HG03342 (cell line): ENCODE measurements around the gene CBX1.
"Not testable (repeated sequence)": the region's sequence is repeated elsewhere in the genome, so short reads cannot be mapped to it uniquely, and the experiment has no call there.

Source experiments
- ATAC-seq: cut with Tn5 transposase; IDR thresholded peaks from one replicate; pipeline ENCODE4 v1.9.1; 2021; ENCODE audit warnings: mild to moderate bottlenecking, moderate library complexity; ENCODE audit not compliant: unreplicated experiment

CBX1 gene

DNA sequence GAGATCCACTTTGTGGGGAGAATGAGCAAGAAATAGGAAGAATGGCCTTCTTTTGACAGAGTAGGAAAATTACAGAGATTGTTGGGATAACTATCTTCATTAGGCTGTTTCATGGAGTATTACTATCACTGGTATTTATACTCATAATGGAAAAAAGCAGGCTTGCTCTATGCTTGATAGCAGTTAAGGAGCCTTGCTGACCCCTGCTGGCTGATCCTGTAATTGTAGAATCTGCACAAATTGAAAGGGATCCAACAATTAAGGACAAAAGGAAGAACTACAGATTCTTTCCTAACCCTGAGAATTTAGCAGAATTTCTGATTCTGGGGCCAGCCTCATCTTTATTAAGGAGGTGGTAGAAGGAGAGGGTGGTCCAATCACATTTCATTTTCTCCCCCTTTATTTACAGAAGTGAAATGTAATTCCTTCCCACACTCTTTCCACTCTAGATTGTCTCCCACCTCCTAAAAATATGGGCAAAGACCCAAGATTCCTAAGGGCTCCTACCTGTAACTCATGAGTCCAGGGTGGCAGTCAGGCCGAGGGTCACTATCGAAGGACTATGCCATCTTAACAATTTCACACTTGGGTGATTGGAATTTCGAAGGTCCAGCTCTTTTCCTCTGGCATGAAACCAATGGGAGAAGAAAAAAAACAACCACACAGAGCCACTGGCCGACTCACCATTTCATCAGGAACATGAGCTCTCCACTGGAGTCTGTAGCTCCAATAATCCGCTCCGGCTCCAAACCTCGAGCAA is 26.8 kb downstream of the CBX1 start:
- ATAC-seq, result no peak

DNA sequence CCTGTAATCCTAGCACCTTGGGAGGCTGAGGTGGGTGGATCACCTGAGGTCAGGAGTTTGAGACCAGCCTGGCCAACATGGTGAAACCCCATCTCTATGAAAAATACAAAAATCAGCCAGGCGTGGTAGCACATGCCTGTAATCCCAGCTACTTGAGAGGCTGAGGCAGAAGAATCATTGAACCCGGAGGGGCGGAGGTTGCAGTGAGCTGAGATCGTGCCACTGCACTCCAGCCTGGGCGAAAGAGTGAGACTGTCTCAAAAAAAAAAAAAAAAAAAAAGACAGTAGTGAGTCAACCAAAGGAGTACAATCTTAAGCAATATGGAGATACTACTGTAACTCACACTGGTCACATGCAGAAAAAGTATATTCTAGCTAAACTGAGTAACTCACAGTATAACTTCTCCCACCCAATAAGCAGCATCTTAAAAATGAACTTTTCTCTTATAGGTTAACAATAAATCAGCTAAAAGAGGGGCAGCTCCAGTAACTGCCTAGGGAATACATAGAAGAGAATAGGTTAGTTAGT is 27.6 kb downstream of the CBX1 start:
- ATAC-seq, result not testable (repeated sequence)

DNA sequence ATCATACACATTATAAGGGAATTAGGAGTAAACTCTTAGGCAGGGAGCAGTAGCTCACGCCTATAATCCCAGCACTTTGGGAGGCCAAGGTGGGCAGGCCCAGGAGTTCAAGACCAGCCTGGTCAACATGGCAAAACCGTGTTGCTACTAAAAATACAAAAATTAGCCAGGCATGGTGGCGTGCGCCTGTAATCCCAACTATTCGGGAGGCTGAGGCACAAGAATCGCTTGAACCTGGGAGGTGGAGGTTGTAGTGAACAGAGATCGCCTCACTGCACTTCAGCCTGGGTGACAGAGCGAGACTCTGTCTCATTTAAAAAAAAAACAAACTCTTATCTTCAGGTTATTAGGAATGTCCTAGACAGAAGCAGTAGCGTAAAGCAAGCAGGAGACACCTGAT is 28.5 kb downstream of the CBX1 start:
- ATAC-seq, result not testable (repeated sequence)

DNA sequence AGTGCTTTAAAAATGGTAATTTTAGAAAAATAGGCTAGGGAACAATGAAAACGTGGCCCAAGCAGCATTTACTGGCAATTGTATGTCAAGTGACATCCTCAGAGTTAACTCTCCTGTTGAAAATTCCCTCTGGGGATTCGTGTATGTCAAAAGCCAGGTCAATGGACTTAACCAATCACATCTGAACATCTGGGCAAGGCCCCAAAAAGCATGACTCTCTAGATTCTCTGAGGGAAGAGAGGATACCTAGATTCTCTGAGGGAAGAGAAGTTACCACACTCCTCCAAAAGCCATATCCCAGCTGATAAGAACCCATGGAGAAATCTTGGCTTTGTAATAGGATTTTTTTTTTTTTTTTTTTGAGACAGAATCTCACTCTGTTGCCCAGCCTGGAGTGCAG is 29.6 kb downstream of the CBX1 start:
- ATAC-seq, result no peak

DNA sequence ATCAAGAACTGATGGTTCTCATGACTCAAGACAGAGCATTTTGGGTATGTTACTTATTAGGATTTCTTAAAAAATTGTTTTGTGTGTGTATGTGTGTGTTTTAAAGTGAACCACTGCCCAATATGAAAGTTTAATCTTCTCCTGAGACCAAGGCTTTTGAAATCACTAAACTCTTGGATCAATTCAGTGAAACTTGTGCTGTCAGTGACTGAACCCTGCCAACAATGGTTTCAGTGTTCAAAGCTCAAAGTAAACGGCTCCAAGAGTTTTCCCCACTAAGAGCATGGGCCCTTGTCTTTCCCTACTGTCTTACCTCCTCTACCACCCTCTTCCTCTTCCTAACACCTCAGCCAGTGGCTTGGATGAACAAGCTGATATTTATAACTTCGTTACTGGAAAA is 31.1 kb downstream of the CBX1 start:
- no peak for ATAC-seq

DNA sequence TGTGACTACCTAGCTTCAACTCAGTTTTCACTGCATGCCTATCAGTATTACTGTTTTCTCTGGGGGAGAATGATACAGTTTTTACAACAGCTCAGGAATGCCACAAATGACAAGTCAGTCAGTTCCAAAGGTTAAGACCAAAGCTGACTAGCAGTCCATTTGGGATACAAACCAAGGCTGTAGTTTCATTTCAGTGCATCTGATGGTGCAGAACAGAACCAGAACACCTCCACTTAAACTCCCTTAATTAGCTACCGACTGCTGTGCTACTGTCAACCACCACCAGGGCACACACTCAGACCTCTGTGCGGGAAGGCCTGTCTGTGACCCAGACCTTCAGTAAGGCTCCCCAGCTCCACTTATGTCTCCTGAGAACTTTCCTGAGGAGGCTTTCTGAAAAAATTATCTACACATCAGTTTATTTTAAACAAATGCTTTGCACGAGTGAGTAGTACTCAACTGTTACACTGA is 32.8 kb downstream of the CBX1 start:
- ATAC-seq, result no peak

DNA sequence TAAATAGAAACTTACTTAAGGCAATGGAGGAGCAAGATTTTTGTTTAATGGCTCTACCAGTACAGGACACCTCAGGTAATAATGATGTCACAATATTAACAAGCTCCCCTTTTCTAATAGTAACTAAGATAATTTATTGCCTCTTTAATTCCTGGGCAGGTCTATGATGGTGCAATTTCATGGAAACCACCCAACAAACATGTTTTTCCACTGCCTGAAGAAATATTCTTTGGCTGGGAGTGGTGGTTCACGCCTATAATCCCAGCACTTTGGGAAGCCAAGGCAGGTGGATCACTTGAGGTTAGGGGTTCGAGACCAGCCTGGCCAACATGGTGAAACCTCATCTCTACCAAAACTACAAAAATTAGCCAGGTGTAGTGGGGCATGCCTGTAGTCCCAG is 33.5 kb downstream of the CBX1 start:
- not testable (repeated sequence) for ATAC-seq

DNA sequence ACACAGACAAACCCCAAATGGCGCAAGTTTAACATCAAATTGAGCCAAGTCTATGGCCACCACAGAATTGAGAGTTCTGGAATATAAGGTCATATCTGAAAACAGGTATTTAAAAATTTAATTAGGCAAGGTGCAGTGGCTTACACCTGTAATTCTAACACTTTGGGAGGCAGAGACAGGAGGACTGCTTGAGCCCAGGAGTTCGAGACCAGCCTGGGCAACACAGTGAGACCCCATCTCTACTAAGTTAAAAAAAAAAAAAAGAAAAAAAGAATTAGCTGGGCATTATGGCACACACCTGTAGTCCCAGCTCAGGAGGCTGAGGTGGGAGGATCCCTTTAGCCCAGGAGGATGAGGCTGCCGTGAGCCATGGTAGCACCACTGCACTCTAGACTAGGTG is 34.0 kb downstream of the CBX1 start:
- no peak for ATAC-seq

DNA sequence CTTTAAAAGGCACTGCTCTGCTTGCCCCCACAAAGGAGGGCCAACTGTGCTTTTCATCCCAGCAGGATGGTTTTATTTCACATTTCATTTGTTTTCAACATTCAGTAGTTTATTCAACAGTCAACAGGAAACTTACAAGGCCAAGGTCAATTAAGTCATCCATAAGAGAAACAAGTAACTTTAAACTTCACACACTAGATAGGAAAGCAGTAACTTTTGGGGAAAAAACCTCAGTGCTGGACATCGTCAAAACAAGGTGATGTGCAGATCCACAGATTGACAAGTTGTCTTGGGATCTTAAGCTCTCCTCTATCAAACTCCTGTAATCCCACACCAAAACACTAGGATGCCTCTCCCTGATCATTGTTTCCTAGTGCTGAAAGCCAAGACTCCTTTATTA is 34.6 kb downstream of the CBX1 start:
- ATAC-seq, result no peak

DNA sequence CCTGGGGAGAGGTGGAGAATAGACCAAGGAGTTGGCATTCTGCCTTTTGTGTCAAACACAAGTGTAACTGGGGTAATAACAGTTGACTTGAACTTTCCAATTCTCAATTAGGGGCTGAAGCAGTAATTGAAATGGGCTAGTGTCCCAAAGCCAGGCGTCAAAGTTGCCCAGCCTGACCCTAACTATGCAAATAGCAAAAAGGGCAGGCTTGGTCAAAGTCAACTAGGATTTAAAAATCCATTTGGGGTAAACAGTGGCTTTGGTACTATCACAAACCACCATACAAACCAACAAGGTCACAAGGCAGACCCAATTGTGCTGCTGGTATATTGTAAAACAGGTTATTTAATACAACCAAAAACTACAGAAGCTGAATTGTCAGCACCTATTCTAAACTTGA is 35.1 kb downstream of the CBX1 start:
- no peak for ATAC-seq

DNA sequence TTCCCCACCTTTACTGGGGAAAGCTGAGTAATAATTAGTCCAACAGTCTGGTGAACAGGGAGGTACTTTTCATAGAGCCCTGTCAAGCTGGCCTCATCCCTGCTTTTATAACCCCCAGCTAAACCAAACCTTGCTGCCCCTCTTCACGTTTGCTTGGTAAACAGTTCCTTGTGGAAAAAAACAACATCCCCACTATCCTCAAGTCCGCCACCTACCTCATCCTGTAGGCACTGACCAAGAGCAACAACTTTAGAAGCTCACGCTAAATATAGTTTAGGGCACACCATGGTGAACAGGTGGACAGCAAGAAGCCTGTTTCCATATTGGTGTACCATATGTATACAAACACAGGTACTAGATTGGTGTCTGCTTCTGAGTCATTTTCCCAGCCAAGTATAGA is 36.6 kb downstream of the CBX1 start:
- no peak for ATAC-seq

DNA sequence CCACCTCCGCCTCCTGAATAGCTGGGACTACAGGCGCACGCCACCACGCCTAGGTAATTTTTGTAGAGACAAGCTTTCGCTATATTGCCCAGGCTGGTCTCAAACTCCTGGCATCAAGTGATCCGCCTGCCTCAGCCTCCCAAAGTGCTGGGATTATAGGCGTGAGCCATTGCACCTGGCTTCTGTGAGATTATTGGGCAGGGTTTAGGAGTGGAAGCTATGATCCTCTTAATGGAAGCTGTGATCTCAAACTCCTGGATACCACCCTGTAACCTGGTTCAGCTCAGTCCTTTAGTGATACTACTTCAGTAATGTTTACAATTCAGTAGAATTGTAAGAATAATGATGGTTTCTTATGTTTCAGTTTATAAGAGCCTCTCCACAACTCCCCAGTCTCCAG is 39.0 kb downstream of the CBX1 start:
- ATAC-seq, result no peak

DNA sequence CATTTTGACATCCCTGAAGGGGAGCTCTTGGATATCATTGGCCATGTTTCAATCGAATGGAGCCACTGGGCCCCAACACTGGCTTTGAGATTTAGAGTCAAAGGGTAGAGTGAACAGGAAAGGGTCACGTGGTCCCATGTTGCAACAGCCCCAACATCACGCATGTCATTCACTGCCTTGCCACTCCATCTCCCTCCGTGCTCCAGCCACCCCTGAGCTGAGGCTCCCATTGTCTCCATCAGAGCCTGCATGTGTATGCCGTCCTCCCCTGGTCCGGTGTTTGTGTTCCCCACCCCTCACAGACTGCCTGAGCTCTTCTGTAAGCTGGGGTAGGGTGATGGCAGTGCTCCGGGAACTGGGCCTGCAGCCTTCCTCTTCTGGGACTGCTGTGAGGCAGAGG is 41.0 kb downstream of the CBX1 start:
- no peak for ATAC-seq

DNA sequence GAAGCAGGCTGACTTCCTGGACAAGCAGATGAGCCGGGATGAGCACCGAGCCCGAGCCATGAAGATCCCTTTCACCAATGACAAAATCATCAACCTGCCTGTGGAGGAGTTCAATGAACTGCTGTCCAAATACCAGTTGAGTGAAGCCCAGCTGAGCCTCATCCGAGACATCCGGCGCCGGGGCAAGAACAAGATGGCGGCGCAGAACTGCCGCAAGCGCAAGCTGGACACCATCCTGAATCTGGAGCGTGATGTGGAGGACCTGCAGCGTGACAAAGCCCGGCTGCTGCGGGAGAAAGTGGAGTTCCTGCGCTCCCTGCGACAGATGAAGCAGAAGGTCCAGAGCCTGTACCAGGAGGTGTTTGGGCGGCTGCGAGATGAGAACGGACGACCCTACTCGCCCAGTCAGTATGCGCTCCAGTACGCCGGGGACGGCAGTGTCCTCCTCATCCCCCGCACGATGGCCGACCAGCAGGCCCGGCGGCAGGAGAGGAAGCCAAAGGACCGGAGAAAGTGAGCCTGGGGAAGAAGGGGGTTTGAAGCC is 42.1 kb downstream of the CBX1 start:
- ATAC-seq, result no peak

DNA sequence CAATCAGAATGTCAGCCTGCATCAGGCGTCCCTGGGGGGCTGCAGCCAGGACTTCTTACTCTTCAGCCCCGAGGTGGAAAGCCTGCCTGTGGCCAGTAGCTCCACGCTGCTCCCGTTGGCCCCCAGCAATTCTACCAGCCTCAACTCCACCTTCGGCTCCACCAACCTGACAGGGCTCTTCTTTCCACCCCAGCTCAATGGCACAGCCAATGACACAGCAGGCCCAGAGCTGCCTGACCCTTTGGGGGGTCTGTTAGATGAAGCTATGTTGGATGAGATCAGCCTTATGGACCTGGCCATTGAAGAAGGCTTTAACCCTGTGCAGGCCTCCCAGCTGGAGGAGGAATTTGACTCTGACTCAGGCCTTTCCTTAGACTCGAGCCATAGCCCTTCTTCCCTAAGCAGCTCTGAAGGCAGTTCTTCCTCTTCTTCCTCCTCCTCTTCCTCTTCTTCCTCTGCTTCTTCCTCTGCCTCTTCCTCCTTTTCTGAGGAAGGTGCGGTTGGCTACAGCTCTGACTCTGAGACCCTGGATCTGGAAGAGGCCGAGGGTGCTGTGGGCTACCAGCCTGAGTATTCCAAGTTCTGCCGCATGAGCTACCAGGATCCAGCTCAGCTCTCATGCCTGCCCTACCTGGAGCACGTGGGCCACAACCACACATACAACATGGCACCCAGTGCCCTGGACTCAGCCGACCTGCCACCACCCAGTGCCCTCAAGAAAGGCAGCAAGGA is 42.7 kb downstream of the CBX1 start:
- no peak for ATAC-seq

DNA sequence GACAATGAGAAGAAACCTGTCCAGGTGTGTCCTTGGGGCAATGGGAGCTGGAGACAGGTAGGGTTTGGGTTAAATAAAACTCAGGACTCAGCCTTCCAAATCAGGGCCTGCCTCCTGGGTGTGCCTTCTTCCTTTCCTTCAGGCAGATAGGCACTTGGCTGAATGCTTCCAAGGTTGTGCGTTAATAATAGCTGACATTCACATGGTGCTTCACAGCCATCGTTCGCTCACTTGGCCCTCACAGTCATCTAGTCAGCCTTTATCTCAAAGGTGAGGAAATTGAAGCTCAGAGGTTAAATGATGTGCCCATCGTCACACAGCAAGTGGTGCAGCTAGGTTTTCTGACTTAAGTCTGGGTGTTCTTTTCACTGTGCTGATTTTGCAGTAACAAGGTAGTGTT is 43.7 kb downstream of the CBX1 start:
- ATAC-seq, result no peak

DNA sequence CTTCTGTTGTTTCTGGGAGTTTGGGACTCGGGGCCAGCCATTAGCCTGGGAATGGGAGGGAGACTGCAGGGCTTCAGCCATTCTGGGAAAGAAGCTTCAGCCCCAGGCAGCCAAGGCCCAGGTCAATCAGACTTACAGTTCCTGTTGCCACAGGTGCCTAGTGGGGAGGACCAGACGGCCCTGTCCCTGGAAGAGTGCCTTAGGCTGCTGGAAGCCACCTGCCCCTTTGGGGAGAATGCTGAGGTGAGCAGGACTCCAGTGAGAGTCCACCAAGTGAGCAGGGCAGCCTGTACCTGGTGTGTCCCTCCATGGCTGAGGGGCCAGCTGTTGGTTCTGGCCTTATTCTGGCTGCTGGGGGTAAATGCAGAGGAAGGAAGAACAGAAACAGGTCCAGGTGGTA is 44.4 kb downstream of the CBX1 start:
- ATAC-seq, result no peak

DNA sequence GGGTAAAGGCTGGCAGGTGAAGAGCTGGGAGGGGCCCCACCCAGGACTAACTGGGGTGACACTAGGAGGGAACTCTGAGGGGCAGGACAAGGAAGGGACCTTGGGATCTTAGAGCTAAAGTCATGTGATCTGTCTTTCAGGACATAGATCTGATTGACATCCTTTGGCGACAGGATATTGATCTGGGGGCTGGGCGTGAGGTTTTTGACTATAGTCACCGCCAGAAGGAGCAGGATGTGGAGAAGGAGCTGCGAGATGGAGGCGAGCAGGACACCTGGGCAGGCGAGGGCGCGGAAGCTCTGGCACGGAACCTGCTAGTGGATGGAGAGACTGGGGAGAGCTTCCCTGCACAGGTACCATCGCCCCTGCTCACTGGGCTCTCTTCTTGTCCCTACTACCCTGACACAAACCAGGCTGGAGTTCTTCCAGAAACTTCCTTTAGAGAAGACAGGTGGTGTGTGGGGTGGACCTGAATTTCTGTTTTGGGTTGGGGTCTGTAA is 45.0 kb downstream of the CBX1 start:
- no peak for ATAC-seq

DNA sequence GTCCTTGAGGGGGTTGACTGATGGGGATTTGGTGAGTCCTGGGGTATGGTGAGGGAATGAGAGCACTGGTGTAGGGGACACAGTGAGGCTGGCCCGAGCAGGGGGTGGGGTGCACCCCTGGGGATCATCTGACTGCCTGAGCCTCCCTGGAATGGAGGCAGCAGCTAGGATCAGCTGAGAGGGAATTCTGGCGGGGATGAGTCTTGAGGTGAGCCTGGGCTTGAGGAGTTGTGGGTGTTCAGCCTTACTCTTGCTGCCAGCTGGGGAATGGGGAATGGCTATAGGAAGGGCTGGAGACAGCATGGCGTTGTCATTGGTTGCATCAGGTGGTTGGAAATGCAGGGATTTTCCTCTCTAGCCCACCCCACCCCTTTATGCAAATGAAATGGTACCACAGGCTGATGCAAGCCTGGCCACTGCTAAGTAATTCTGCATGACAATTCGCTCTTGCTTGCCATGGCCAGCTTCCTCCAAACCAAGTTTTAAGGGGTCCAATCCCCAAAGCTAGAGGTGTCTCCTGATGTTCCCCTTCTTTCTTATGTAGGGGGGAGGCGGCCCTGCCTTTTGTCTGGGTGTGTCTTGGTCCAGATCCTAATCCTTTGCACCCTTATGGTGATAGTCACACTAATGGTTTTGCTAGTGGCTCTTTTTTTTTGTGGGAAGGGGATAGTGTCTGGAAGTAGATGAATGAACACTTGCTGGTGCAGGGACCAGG is 45.6 kb downstream of the CBX1 start:
- ATAC-seq, result no peak

DNA sequence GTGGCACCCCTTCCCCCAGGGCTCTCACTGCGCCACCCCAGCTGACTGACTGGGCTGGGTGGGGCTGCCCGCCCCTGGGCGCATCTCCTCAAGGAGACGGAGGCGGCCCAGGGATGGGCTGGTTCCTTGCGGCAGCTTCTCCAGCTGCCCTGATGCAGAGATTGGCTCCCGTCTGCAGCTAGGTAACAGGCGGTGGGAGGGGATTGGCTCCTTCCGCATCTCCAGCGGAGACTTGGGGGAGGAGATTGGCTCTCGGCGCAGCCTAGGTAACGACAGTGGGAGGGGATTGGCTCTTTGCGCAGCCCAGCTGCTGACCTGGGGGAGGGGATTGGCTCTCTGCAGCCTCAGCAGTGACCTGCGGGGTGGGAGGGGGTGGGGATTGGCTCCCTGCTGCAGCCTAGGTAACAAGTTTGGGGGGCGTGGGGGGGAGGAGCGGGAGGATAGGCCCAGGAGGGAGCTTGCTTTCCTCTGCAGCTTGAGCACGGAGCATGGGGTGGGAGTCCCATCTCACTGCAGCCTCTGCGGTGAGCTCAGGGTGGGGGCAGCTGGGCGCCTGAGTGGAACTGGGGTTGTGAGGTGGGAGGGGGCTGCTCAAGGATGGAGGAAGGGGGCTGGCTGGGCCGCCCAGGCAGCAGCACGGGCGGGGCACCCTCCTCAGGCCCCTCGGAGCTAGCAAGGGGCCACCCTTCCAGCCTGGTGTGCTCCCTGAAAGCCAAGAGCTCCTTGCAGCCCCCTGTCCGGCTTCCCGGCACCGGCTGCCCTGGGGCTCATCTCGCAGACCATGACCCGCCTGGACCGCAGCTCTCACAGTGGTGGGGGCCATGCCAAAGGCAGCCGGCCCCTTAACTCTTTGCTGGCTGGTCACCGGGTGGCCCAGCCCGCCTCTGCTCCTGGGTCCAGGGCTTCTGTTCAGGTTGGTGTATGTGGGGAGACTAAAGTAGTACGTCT is 46.8 kb downstream of the CBX1 start:
- ATAC-seq, result no peak
